H4 (cell line): ENCODE measurements around the gene UTP11. TPM values are rescaled to one million over a fixed set of nuclear protein-coding genes. Genes with fewer than 3 reads are reported as not detected.
"Not testable (repeated sequence)": the region's sequence is repeated elsewhere in the genome, so short reads cannot be mapped to it uniquely, and the experiment has no call there.

Source experiments
- DNase-seq: peaks from one replicate; pipeline ENCODE4 v3.0.0-alpha.2; 2015; ENCODE audit warnings: low spot score
- total RNA-seq: library from RNA; depleted of rRNA; stranded (reverse); fragments of >200 nt; shearing (Covaris generic); gene quantifications from 2 replicates; pipeline ENCODE4 v1.2.3, GENCODE V29; 2014

UTP11 gene
- total RNA-seq, 1 experiment from 2014 or later: 87.3 TPM

- DNase-seq: no peak
Measured at GRCh38 chr1:38027201-38028104, 14.9 kb downstream of the UTP11 start.

DNA sequence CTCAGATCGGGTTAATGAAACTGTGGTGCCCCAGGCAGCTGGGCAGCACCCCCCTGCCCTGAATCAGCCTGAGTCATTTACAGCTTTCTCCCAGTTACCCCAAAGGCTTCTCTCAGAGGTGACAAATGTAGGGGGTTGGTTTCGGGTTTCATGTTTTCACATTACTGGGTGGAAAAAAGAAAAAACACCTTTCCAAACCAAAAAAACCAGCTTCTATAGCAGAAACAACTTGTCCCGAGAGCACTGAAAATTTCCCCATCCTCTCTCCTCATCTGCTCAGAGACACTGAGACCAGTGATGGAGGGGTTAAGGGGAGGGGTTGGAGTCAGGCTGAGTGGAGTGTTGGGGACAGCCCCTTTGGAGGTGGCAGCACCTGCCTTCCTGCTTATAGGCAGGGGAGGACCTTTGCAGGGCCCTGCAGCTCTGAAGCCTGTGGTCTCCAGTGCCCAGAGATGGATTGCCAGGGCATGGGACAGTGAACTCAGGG is 15.6 kb downstream of the UTP11 start:
- DNase-seq: no peak

GRCh38 chr1:38028671-38029070 is 16.1 kb downstream of the UTP11 start:
- DNase-seq: no peak

GRCh38 chr1:38029081-38029681 is 16.6 kb downstream of the UTP11 start:
- DNase-seq: no peak

DNA sequence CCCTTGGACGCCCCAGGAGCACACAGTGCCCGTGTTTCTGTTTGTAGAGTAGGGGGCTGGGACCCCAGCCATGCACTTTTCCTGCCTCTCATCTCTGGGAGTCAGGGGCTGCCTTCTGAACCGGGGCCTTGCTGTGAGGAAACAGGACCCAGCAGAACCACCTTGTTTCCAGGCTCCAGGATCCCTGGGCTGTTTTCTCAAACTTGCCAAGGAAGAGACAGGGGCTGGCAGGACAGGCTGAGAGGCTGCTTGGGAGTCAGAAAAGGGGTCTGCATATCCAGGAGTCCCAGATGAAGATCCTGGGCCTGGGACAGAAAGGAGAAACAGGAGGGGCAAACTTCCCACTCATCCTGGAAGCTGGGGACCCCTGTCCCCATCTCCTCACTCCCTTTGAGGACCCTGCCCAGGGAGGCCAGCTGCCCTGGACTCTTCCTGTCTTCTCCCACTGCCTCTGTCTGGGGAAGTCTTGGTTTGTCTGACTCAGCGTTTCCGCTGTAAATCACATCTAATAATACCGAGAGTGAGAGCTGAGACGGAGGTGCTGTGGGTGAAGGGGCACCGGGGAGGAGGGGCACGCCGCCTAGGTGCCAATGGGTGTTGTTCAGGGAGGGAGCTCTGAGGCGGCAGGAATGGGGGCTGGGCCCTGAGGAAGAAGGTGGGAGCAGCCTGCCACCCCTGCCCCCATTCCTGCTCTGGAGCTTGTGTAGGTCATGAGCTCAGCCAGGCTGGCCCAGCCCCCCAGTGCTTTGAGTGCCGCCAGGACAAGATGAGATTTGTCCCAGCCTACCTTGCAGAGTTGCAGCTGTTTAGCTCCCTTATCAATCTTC is 17.4 kb downstream of the UTP11 start:
- DNase-seq: peak; percentile 86

DNA sequence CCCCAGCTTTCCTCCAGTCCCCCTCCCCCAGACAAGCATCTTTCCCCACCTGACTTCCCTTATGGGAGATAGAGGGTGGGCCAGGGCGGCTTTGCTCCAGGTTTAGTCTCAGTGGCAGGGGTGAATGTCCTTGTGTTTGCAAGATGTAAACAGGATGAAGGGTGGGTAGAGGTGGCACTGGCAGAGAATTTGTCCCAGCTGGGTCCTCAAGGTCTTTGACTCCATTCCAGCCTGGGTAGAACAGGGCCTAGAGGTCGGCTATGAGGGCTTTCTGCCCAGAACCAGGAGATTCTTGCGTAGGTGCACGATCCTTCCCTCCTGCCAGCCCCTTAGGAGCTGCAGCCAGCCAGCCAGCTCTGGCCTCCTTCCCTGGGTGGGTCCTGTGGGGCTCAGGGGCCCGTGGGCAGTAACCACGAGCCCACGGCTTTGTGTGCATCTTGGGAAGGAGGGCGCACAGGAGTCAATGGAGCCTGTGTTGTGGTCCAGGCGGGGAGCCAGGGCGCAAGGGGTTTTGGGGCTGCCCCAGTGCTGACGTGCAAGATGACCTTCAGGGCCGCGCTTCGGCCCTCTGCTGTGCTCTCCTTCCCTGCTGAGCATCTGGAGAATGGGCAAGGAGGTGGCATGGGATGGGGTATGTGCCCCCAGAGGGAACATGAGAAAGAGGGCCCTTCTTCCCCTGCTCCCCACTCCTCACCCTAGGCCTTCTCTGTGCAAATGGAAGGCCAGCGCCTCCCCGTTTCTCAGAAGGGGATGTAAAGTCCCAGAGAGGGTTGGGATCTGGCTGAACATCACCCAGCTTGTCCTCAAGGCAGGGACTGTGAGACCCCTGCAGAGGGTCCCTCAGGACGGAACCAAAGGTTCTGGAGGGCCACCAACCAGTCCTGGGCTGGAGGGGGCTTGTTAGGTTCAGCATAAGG is 18.3 kb downstream of the UTP11 start:
- DNase-seq: no peak

DNA sequence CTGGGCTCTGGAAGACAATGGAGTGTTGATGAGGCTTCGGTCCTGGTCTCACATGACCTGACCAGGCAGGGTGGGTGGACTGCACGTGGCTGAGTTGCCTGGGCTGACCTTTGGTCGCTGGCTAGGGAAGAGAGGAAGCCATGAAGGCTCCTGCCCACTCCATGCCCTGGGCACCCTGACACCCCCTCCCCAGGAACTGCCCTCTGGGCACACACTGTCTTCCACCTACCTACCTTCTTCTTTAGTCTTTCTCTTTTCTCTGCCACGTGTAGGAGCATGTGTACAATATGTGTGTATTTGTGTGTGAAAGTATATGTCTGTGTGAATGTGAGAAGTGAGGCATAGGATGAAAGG is 19.0 kb downstream of the UTP11 start:
- no peak for DNase-seq

DNA sequence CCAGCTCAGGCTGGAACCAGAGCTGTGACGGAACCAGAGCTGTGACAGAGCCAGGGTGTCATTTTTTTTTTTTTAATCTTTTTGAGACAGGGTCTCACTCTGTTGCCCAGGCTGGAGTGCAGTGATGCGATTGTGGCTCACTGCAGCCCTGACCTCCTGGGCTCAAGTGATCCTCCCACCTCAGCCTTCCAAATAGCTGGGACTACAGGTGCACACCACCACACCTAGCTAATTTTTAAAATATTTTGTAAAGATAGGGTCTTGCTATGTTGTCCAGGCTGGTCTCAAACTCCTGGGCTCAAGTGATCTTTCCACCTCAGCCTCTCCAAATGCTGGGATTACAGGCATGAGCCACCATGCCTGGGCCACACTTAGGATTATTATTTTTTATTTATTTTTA is 20.5 kb downstream of the UTP11 start:
- DNase-seq: not testable (repeated sequence)

GRCh38 chr1:38034871-38035270 is 22.3 kb downstream of the UTP11 start:
- DNase-seq: no peak

- DNase-seq: peak; percentile 4
Measured at GRCh38 chr1:38037221-38037939, 24.8 kb downstream of the UTP11 start.

DNA sequence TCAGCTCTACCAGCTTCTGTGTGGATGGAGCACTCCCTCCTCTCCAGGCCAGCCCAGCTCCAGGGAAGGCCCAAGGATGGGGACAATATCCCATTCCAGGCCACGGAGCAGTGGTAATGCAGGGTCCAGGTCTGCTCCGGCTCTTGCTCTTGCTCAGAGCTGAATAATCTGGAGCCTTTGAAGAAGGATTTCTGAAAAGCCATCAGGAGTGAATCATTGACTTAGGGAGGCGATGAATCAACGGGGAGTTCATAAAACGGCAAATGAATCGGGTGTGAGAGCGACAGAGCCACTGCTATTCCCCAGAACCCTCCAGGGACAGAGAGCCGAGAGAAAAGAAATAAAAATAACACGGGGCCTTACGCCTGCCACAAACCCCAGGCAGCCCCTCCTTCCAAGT is 26.3 kb downstream of the UTP11 start:
- DNase-seq: no peak

GRCh38 chr1:38039331-38040088 is 27.0 kb downstream of the UTP11 start:
- no peak for DNase-seq

DNA sequence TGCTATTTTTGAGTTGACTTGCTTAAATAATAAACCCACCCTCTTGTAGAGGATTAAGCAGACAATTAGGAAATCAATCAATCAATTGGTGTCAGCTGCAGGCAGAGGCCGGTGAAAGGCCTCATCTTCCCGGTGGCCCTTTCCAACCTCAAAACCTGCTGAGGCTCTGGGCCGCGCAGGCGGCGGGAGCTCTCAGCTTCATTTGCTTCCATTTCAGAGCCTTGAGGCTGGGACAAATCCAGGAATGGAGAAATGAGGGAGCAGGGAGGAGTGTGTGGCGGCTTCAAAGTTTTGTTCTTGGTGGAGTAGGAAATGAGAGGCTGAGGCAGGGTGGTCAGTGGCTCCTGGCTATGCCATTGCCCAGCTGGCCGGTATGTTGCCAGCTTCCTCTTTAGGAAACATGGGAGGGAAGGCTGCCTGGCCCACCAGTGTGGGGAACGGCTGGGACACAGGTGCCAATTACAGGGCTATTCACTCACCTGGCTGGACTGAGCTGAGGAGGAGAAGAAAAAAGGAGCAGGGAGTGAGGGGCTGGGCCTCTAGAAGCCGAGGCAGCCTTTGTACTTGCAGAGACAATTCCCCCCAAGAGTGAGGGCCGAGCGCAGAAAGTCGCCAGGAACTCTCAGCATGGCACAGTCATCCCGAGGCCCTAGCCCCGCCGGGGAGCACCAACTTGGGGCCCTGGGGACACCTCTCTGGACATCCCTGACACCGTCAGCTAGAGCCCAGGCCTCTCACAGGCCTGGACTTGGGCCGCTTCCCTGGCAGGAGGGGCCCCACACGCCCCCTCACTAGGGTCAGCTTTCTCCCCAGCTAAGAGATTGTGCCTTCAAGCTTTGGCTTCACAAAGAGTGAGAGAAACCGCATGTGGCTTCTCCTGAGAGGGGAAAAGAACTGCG is 29.7 kb downstream of the UTP11 start:
- DNase-seq: no peak

- peak; percentile 2 for DNase-seq
Measured at GRCh38 chr1:38043036-38043747, 30.7 kb downstream of the UTP11 start.

DNA sequence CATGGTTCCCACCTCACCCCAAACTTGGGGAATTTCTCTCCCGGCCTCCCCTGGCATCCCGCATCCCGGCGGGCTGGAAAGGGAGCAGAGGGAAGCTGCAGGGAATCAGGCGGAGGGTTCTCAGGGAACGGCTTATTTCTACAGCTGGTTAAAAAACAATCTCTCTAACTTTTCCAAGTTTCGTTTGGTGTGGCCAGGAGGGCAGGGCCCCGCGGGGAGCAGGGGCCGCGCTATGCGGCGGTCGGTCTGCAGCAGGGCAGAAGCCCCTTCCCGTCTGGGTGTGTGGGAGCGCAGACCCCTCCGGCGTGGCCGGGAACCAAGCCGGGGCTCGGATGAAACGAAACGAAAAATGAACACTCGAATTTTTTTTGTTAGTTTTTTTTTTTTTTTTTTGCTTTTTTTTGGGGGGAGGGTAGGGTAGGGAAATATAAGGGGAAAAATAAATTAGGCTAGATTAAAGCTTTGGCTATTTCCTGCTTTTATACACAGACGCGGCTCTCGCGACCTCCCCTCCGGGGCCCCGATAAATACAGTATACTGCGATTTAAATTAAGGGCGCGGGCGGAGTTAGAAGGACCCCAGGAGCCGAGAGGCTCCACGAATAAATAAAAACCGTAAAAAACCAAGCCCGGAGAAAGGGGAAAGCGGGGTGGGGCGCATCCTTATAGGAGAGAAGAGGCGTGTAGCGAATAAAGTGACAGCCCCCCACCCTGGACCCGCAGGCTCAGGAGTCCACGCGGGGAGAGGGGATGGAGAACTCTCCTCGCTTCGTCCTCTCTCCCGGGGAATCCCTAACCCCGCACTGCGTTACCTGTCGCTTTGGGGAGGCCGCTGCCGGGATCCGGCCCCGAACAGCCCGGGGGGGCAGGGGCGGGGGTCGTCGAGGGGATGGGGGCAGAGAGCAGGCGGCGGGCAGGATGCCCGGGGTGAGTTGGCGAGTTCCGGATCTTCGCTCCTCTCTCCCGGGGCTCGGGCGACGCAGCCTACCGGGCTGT is 32.0 kb downstream of the UTP11 start:
- DNase-seq: no peak

DNA sequence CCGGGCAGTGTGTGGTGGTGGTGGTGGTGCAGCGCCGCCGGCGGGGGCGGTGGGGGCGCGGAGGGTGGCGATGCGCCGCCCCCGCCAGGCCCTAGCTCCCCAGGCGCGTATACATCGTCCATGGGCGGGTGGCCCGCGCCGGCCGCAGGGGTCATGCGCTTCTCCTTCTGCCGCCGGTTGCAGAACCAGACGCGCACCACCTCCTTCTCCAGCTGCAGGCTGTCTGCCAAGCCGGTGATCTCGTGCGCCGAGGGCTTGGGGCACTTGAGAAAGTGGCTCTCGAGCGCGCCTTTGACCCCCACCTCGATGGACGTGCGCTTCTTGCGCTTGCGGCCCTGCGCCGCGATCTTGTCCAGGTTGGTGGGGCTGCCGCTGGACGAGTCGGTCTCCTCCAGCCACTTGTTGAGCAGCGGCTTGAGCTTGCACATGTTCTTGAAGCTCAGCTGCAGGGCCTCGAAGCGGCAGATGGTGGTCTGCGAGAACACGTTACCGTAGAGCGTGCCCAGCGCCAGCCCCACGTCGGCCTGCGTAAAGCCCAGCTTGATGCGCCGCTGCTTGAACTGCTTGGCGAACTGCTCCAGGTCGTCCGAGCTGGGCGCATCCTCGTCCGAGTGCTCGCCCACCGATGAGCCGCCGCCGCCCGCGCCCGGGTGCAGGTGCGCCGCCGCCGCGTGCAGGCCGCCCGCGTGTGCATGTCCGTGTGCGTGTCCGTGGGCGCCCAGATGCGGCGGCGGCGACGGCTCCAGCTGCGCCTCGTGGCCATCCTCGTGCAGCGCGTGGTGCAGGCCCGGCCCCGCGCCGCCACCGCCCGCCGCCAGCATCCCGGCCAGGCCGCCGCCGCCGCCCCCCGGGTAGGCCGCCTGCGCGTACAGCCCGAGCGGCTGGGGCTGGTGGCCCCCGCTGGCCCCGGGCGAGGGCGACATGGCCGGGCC is 33.1 kb downstream of the UTP11 start:
- DNase-seq: no peak
